ENCODE data around the gene PKP4. TPM values are rescaled to one million over a fixed set of nuclear protein-coding genes. Genes with fewer than 3 reads are reported as not detected.

The PKP4 gene
- total RNA-seq, 1 donor from 2014 or later, result 83.9 TPM

DNA sequence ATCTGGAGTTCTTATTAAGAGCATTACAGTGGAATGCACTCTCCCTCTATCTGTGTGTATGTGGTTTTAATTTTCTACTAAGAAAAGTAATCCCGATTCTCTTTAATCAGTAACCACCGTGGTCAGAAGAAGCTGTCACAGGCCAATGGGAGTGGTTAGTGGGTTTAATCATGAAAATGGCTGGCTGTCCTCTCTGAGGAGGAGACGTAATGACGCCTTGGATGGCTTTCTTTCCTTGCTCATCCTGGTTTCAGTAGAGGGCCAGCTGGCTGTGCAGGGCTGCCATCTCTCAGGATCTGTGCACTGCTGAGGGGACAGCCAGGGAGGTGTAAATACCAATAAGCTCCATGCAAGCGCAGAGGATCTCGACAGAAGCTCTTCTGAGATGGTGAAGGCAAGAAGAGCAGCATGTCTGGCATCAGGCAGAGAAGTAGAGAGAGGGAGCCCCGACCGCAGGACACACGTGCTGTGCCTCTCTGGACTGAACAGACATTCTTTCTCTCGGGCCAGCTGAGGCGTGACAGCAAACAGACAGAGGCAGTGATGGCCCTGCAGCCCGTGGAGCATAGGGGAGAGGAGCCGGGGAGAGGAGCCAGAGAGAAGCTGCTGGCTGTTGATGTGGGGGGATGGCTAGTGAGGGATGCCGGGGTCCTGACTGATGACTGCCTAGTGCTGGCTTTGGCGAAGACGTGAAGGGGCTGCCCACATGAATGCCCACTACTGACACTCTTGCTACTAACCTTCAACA is 273.3 kb downstream of the PKP4 start:
- peak overlapping the region; percentile 31 for H3K27ac Mint-ChIP-seq
- H3K27ac ChIP-seq, result no peak overlapping the region
- no peak overlapping the region for H3K4me3 ChIP-seq
- H3K36me3 ChIP-seq, result no peaks in the 10 kb centered on the region
- no peaks in the 10 kb centered on the region for H3F3A ChIP-seq (ENCODE audit: low read depth)
- DNase-seq (ENCODE audit: low spot score), result no peak
- H3K9me3 Mint-ChIP-seq, result no peaks in the 10 kb centered on the region
- H4K20me1 ChIP-seq (ENCODE audit: low read depth), result no peaks in the 10 kb centered on the region
- H3K4me2 ChIP-seq, result no peak overlapping the region
- H2AFZ ChIP-seq (replicated peaks), result no peak overlapping the region
- H3K79me2 ChIP-seq (ENCODE audit: low read depth), result no peaks in the 10 kb centered on the region
- peaks cover 38% of the 10 kb centered on the region for H3K4me1 Mint-ChIP-seq
- H3K9me3 ChIP-seq (ENCODE audit: low read depth), result no peaks in the 10 kb centered on the region
- no peaks in the 10 kb centered on the region for H3K27me3 ChIP-seq
- no peak overlapping the region for H3K4me3 Mint-ChIP-seq
- no peaks in the 10 kb centered on the region for H3K36me3 Mint-ChIP-seq
- H3K27me3 Mint-ChIP-seq (ENCODE audit: insufficient read depth, low read depth), result peaks cover 11% of the 10 kb centered on the region
- no peak overlapping the region for H3K9ac ChIP-seq
- no peak for TF ChIP-seq EZH2 (IDR thresholded peaks at IDR 0.05)
- H3K4me1 ChIP-seq, result no peaks in the 10 kb centered on the region

DNA sequence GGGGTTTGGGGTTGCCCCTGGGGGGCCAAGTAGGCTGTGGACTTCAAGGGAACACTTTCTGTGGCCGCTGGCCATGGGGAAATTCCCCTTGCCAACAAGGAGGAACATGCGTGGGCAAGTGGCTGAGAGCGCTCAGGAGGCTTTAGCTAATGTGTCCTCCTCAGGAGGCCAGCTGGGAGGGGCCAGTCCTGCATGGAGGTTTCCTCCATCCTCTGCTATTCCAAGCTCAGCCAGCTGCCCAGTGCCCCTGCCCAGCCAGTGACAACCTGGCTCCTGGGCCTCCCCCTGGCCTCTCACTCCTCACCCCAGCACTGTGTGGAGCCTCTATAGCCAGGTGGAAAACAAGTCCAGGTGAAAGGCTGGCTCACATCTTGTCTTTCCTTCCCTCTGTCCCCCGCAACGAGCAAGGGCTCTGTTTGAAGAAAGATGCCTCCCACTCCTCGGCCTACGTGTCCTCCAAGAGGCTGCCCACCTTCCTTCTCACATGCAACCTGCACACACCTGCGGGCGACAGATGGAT is 273.9 kb downstream of the PKP4 start:
- Histone ChIP-seq H3K9ac (no peak overlapping the region), H4K20me1 (ENCODE audit: low read depth) (no peaks in the 10 kb centered on the region), H3F3A (ENCODE audit: low read depth) (no peaks in the 10 kb centered on the region), H3K27ac (no peak overlapping the region), H3K4me1 (no peaks in the 10 kb centered on the region), H2AFZ (replicated peaks) (no peak overlapping the region), H3K79me2 (ENCODE audit: low read depth) (no peaks in the 10 kb centered on the region), H3K27me3 (no peaks in the 10 kb centered on the region), H3K4me3 (no peak overlapping the region), H3K9me3 (ENCODE audit: low read depth) (no peaks in the 10 kb centered on the region), H3K36me3 (no peaks in the 10 kb centered on the region), H3K4me2 (no peak overlapping the region)
- Mint-ChIP-seq H3K9me3 (no peaks in the 10 kb centered on the region), H3K27me3 (ENCODE audit: insufficient read depth, low read depth) (peaks cover 8% of the 10 kb centered on the region), H3K4me3 (no peak overlapping the region), H3K36me3 (no peaks in the 10 kb centered on the region), H3K27ac (peak overlapping the region; percentile 31), H3K4me1 (peaks cover 32% of the 10 kb centered on the region)
- DNase-seq (ENCODE audit: low spot score), result no peak
- TF ChIP-seq EZH2 (IDR thresholded peaks at IDR 0.05), result no peak

DNA sequence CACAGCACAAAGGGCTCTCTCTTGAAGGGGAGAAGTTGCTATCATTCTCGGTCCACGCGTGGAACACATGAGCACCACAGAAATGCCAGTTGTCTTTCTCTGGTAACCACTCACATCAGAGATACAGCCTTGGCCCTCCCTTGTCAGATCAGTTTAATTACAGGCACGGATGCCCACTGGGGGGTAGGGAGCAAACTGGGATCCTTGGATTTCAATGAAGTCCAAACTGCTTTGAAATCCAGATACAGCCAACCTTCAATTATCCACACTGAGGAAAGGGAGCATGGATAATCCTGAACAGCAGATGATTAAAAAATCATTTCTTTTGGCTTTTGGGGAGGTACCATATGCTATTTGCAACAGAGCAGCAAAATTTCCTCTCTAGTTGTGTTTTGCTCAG is 274.6 kb downstream of the PKP4 start:
- no peaks in the 10 kb centered on the region for H3K4me1 ChIP-seq
- no peaks in the 10 kb centered on the region for H3K9me3 ChIP-seq (ENCODE audit: low read depth)
- H3K9ac ChIP-seq, result no peak overlapping the region
- peak overlapping the region; percentile 8 for H3K27ac Mint-ChIP-seq
- TF ChIP-seq EZH2phosphoT487 (IDR thresholded peaks at IDR 0.05), result no peak
- no peak for TF ChIP-seq EZH2 (IDR thresholded peaks at IDR 0.05)
- TF ChIP-seq, protein P1, sequence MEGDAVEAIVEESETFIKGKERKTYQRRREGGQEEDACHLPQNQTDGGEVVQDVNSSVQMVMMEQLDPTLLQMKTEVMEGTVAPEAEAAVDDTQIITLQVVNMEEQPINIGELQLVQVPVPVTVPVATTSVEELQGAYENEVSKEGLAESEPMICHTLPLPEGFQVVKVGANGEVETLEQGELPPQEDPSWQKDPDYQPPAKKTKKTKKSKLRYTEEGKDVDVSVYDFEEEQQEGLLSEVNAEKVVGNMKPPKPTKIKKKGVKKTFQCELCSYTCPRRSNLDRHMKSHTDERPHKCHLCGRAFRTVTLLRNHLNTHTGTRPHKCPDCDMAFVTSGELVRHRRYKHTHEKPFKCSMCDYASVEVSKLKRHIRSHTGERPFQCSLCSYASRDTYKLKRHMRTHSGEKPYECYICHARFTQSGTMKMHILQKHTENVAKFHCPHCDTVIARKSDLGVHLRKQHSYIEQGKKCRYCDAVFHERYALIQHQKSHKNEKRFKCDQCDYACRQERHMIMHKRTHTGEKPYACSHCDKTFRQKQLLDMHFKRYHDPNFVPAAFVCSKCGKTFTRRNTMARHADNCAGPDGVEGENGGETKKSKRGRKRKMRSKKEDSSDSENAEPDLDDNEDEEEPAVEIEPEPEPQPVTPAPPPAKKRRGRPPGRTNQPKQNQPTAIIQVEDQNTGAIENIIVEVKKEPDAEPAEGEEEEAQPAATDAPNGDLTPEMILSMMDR (IDR thresholded peaks at IDR 0.05), result no peak
- no peak overlapping the region for H3K4me2 ChIP-seq
- no peaks in the 10 kb centered on the region for H4K20me1 ChIP-seq (ENCODE audit: low read depth)
- peaks cover 28% of the 10 kb centered on the region for H3K4me1 Mint-ChIP-seq
- H3F3A ChIP-seq (ENCODE audit: low read depth), result no peaks in the 10 kb centered on the region
- no peaks in the 10 kb centered on the region for H3K79me2 ChIP-seq (ENCODE audit: low read depth)
- no peak overlapping the region for H3K27ac ChIP-seq
- no peak overlapping the region for H2AFZ ChIP-seq (replicated peaks)
- no peak for DNase-seq (ENCODE audit: low spot score)
- no peaks in the 10 kb centered on the region for H3K36me3 Mint-ChIP-seq
- no peak overlapping the region for H3K4me3 Mint-ChIP-seq
- H3K27me3 Mint-ChIP-seq (ENCODE audit: insufficient read depth, low read depth), result peaks cover 7% of the 10 kb centered on the region
- no peaks in the 10 kb centered on the region for H3K27me3 ChIP-seq
- no peaks in the 10 kb centered on the region for H3K9me3 Mint-ChIP-seq
- H3K36me3 ChIP-seq, result no peaks in the 10 kb centered on the region
- no peak overlapping the region for H3K4me3 ChIP-seq

Small RNA genes lying within 50 kb of the gene (small RNA-seq; reads per million reads assigned to genes)
- gene AC005042.3 (not detected), gene RN7SL393P (not detected)

Other genes starting within 250 kb of the PKP4 start
- gene CCDC148, start 199 bp upstream of the PKP4 start, total RNA-seq (ENCODE audit: low replicate concordance), result 4.2 and 9.3 TPM in 2 replicates